CD4-positive, alpha-beta T cell (primary cell): Measurements from ENCODE around the gene GPC5. TPM values are rescaled to one million over a fixed set of nuclear protein-coding genes. Genes with fewer than 3 reads are reported as not detected.

ENCODE experiments used
- ATAC-seq: fragments of 200-7000 bp; cut with Tn5 transposase; one replicate; pipeline ENCODE4 v1.10.0; 2022; ENCODE audit warnings: mild to moderate bottlenecking; ENCODE audit not compliant: poor library complexity
- CTCF ChIA-PET: fragments of 350-600 bp; sonication (Branson Sonifier 250); formaldehyde crosslinking; loops from one replicate; lab custom pipeline; 2021; ENCODE audit warnings: antibody characterized with exemption, inconsistent platforms; lab: Charles Lee
- POLR2A ChIA-PET: fragments of 350-600 bp; sonication (Branson Sonifier 250); formaldehyde crosslinking; loops from one replicate; lab custom pipeline; 2021; ENCODE audit warnings: antibody characterized with exemption, inconsistent platforms; lab: Charles Lee
- DNase-seq, 14 experiments: peaks; one replicate each; pipeline ENCODE4 v3.0.0-alpha.2; 2013 to 2020; ENCODE audit warnings: mixed read lengths in 2 of 14
- H3K27ac ChIP-seq, 2 donors: one replicate each; pipeline versions ENCODE4 v1.5.1 to v1.7.0; 2013; ENCODE audit warnings: low read length in 2 of 2, low read depth in 1 of 2, mild to moderate bottlenecking in 1 of 2
- H3K27me3 ChIP-seq, 2 experiments: 1 replicate in 1 of 2; 2 replicates in 1 of 2; pipeline versions ENCODE4 v1.6.1 to v1.7.0; 2013; ENCODE audit warnings: low read length in 2 of 2, control low read depth in 1 of 2, mild to moderate bottlenecking in 1 of 2, moderate library complexity in 1 of 2; ENCODE audit not compliant: insufficient read depth in 2 of 2, control insufficient read depth in 1 of 2
- H3K36me3 ChIP-seq: one replicate; pipeline ENCODE4 v1.6.1; 2013; ENCODE audit warnings: low read length, control low read depth; ENCODE audit not compliant: insufficient read depth
- H3K4me1 ChIP-seq: one replicate; pipeline ENCODE4 v1.6.1; 2013; ENCODE audit warnings: low read length, control low read depth; ENCODE audit not compliant: insufficient read depth
- H3K4me3 ChIP-seq: one replicate; pipeline ENCODE4 v1.5.1; 2013; ENCODE audit warnings: mild to moderate bottlenecking, low read length, moderate library complexity
- H3K9me3 ChIP-seq, 2 experiments: 1 replicate in 1 of 2; 2 replicates in 1 of 2; pipeline versions ENCODE4 v1.6.1 to v1.7.0; 2013; ENCODE audit warnings: low read length in 2 of 2, mild to moderate bottlenecking in 2 of 2, control low read depth in 1 of 2, moderate library complexity in 1 of 2; ENCODE audit not compliant: control insufficient read depth in 1 of 2, insufficient read depth in 1 of 2
- H3K27ac Mint-ChIP-seq: one replicate; pipeline ENCODE4 v1.8.0; 2020; ENCODE audit warnings: mixed read lengths
- H3K27me3 Mint-ChIP-seq: one replicate; pipeline ENCODE4 v1.8.0; 2021; ENCODE audit warnings: mixed read lengths
- H3K36me3 Mint-ChIP-seq: one replicate; pipeline ENCODE4 v1.8.0; 2021; ENCODE audit warnings: low read depth, mixed read lengths
- H3K4me1 Mint-ChIP-seq: one replicate; pipeline ENCODE4 v1.8.0; 2021; ENCODE audit warnings: low read depth, mixed read lengths
- H3K4me3 Mint-ChIP-seq: one replicate; pipeline ENCODE4 v1.8.0; 2020; ENCODE audit warnings: mild to moderate bottlenecking, mixed read lengths
- H3K9me3 Mint-ChIP-seq: one replicate; pipeline ENCODE4 v1.8.0; 2020; ENCODE audit warnings: mixed read lengths
- CTCF ChIP-seq: fragments of 200-600 bp; IDR thresholded peaks from one replicate; pipeline ENCODE4 v1.8.0; 2022; ENCODE audit warnings: antibody characterized with exemption, mild to moderate bottlenecking
- intact Hi-C, 2 experiments: fragments of 100-400 bp; cut with DNase I in 1 of 2; cut with micrococcal nuclease in 1 of 2; formaldehyde crosslinking; loops; one replicate each; pipeline versions ENCODE4 v1.15.1 to v1.9.0; 2023 to 2025; cut with DNase I, micrococcal nuclease
- total RNA-seq, 174 experiments: library from RNA in 2 of 174; stranded (reverse) in 2 of 174; gene quantifications; one replicate each; pipeline ENCODE4 v1.2.3 and lab custom pipeline; 2021 to 2026

Gene GPC5
- total RNA-seq, 2 experiments from 2014 or later = not detected

- ATAC-seq (no peak), DNase-seq (no peak)
- H3K27me3 Mint-ChIP-seq = no peaks in the 10 kb centered on the region
- H3K4me3 ChIP-seq = no peak overlapping the region
- H3K9me3 ChIP-seq = no peaks in the 10 kb centered on the region
- H3K36me3 ChIP-seq = no peaks in the 10 kb centered on the region
- no peak overlapping the region for H3K4me3 Mint-ChIP-seq
- no peaks in the 10 kb centered on the region for H3K9me3 Mint-ChIP-seq
- ChIA-PET CTCF (no interaction called here), POLR2A (no interaction called here)
- no peaks in the 10 kb centered on the region for H3K4me1 Mint-ChIP-seq
- no peak overlapping the region for H3K27ac ChIP-seq
- H3K4me1 ChIP-seq = no peaks in the 10 kb centered on the region
- no peak overlapping the region for H3K27ac Mint-ChIP-seq
- no peaks in the 10 kb centered on the region for H3K36me3 Mint-ChIP-seq
- intact Hi-C loops = no loop called here
- no peaks in the 10 kb centered on the region for H3K27me3 ChIP-seq
- TF ChIP-seq CTCF = no peak
Observed at GRCh38 chr13:92668157-92668556, 1269.7 kb downstream of the GPC5 start.

- no peaks in the 10 kb centered on the region for H3K27me3 Mint-ChIP-seq
- ATAC-seq = no peak
Observed at GRCh38 chr13:92670096-92670495, 1271.7 kb downstream of the GPC5 start.

GRCh38 chr13:92671821-92672220 lies 1273.4 kb downstream of the GPC5 start:
- Histone ChIP-seq H3K27me3 (no peaks in the 10 kb centered on the region), H3K4me3 (no peak overlapping the region), H3K9me3 (no peaks in the 10 kb centered on the region), H3K4me1 (no peaks in the 10 kb centered on the region), H3K27ac (no peak overlapping the region), H3K36me3 (no peaks in the 10 kb centered on the region)
- intact Hi-C loops = no loop called here
- Mint-ChIP-seq H3K4me1 (no peaks in the 10 kb centered on the region), H3K27me3 (no peaks in the 10 kb centered on the region), H3K36me3 (no peaks in the 10 kb centered on the region), H3K27ac (no peak overlapping the region), H3K4me3 (no peak overlapping the region), H3K9me3 (no peaks in the 10 kb centered on the region)
- DNase-seq (no peak), ATAC-seq (no peak)
- CTCF ChIA-PET = no interaction called here
- TF ChIP-seq CTCF = no peak
- POLR2A ChIA-PET = no interaction called here

More at GRCh38 chr13:92670096-92670495, 1271.7 kb downstream of the GPC5 start:
- no peaks in the 10 kb centered on the region for H3K4me1 ChIP-seq
- TF ChIP-seq CTCF = no peak
- H3K27ac ChIP-seq = no peak overlapping the region
- H3K36me3 ChIP-seq = no peaks in the 10 kb centered on the region
- no peaks in the 10 kb centered on the region for H3K27me3 ChIP-seq
- ChIA-PET POLR2A (no interaction called here), CTCF (no interaction called here)
- no peak overlapping the region for H3K4me3 ChIP-seq
- intact Hi-C loops = no loop called here
- DNase-seq = no peak
- H3K9me3 Mint-ChIP-seq = no peaks in the 10 kb centered on the region
- H3K27ac Mint-ChIP-seq = no peak overlapping the region
- no peaks in the 10 kb centered on the region for H3K36me3 Mint-ChIP-seq
- H3K9me3 ChIP-seq = no peaks in the 10 kb centered on the region
- H3K4me1 Mint-ChIP-seq = no peaks in the 10 kb centered on the region
- no peak overlapping the region for H3K4me3 Mint-ChIP-seq
